NCI-H1930 (cell line): ENCODE results near the gene CALCOCO2.

Source experiments
- DNase-seq, 2 experiments: peaks; one replicate each; lab custom pipeline; 2025; lab: John Stamatoyannopoulos, UW

The CALCOCO2 gene

DNA sequence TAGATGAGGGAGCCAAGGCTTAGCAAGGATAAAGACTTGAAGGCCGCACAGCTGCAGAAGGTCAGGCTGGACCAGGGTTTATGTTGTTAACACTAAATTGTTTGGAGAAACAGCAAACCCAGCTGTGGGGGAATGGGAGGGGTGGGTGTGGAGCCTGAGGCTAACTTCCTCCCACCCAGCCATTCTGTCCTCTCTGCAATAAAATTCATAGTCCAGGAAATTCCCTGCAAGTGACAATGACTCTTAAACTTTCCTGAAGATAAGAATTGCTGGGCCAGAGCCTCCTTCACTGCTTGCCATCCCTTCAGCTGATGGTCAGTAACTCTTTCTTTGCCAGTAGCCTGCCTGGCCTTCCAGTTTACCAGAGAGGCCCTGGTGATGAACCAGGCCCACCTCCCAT is 42.4 kb downstream of the CALCOCO2 start:
- DNase-seq: no peak

GRCh38 chr17:48873696-48874443 is 43.0 kb downstream of the CALCOCO2 start:
- no peak for DNase-seq

DNA sequence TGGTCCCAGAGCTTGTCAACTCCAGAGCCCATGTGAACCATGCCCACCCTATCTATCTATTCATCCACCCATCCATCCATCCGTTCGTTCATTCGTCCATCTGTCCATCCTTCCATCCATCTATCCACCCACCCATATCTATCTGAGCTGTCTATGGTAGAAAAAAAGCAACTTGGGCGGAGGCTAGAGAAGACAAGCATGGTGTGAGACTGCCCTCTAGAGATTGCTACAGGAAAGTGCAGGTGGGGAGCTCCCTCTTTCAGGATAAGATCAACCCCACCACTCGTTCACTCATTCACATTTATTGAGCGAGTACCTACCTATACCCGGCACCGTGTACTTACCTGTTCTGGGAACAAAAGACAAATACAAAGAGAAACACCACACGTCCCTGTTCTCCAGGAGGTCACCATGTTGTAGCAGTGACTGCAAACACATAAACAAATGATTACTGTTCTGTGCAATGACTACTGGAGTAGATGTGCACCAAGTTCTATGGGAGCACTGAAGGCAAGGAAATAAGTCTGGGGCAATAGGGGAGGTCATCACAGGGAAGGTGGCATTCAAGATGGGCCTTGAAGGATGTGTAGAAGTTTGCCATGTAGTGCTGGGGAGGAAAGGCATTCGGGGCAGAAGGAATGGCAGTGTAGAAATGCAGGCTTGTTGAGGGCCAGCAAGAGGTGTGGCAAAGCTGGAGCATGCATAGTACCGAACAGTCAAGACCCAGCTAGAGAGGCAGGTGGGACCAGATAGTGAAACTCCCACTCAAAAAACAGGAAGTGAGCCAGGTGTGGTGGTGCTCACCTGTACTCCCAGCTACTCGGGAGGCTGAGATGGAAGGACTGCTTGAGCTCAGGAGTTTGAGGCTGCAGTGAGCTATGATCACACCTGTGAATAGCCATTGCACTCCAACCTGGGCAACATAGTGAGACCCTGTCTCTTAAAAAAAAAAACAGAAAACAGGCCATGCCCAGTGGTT is 48.4 kb downstream of the CALCOCO2 start:
- peak; percentile 11 to 63 for DNase-seq

DNA sequence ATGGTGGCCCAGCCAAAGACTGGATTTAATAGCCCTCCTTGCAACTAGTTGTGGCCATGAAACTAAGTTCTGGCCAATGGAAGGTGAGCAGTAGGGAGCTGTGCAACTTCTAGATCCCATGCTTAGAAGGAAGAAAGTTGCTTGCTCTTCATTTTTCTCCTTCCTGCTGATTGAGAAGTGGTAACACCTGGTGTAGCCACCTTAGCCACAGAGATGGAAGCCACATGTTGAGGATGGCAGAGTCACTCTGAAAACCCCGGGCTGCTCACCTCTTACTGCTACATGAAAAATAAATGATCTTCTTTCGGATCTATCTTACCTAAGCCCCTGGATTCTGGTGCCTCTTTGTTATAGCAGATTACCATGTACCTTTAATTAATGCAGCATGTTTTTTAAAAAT is 51.4 kb downstream of the CALCOCO2 start:
- no peak for DNase-seq

- no peak for DNase-seq
These were observed 52.3 kb downstream of the CALCOCO2 start for GRCh38 chr17:48883171-48883570.

GRCh38 chr17:48890086-48890485 is 59.3 kb downstream of the CALCOCO2 start:
- DNase-seq: no peak

DNA sequence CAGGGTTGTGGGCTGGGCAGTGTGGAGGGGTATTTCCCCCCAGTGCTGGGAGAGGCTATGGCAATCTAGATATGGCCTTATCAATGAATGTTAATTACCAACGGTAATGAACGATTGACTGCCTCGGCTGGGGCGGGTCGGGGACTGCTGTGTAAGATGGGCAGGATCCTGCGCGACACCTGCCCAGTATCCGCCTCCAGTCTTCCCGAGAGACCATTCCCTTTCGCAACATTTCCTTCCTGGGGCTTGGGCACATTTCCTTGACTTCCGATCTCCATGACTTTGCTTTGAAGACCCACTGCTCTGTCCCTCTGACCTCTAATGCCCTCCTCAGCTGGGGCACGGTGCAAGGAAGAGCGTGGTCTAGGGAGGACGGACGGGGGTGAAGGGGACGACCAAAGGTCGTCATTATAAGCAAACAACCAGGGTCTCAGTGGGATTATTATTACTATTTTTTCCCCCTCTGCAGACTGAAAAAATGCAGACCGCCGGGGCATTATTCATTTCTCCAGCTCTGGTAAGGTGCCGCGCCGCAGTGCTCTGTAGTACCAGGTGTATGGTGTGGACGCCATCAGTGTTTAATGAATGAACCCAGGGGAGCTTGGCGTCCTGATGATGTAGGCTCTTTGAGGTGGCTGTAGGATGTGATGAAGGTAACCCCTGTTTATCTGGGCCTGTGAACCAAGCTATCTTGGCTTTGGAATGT is 62.3 kb downstream of the CALCOCO2 start:
- DNase-seq: no peak

GRCh38 chr17:48893646-48894508 is 63.0 kb downstream of the CALCOCO2 start:
- DNase-seq: no peak

- DNase-seq: no peak
These were observed 64.1 kb downstream of the CALCOCO2 start for GRCh38 chr17:48894886-48895285.

DNA sequence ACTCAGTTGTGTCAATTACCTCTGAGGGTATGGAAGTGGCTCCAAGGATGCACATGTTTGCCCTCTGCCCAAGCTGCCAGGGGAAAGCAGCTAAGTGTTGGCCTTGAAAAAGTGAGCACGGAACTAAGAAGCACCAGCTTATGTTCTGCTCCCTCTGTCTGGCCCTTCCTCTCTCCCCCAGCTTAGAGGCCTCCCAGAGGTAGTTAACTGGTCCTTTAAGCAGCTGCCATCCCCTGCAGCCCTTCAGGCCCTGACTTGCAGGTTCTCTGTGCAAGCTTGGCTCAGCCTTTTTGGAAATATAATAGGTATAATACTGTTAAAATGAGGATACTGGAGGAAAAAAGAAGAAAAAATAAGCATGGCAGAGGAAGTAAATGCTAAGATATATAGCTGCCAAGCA is 70.4 kb downstream of the CALCOCO2 start:
- DNase-seq: no peak

DNA sequence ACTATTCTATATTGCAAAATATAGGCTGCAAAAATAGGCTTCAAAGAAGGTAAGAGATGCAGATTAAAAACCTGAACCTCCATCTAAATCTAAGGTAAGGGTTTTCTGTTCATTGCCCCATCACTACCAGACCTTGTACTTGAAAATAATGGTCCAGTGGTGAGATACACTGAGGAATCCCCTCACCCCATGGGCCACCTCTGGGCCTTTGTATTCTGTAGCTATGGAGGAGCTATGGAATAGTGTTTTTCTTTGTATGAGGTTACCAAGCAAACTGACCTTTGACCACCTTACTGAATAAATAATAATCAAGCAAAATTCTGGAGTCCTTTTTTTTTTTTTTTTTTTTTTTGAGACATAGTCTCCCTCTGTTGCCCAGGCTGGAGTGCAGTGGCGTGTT is 72.6 kb downstream of the CALCOCO2 start:
- no peak for DNase-seq

DNA sequence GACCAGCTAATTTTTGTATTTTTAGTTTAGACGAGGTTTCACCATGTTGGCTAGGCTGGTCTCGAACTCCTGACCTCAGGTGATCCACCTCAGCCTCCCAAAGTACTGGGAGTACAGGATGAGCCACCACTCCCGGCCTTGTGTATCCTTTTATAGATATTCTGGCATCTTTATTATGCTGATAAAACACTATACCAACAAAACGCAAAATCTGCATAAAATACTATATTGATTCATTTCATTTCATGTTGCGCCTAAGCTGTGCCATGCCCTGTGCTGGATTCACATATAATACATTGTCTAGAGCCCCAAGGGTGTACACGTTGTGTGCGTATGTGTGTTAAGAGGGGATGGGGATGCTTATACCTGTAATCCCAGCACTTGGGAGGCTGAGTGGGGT is 73.6 kb downstream of the CALCOCO2 start:
- no peak for DNase-seq

DNA sequence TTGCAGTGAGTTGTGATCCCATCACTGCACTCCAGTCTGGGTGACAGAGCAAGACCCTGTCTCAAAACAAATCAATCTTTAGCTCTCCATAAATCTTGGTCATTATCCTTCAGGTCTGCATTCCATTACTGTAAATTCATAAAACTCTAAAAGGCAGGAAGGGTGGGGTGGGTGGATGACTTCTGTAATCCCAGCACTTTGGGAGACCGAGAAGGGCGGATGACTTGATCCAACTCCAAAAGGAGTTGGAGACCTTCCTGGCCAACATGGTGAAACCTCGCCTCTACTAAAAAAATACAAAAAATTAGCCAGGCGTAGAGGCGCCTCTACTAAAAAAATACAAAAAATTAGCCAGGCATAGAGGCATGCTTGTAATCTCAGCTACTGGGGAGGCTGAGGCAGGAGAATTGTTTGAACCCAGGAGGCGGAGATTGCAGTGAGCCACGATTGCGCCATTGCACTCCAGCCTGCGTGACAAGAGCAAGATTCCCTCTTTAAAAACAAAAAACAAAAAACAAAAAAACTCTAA is 75.2 kb downstream of the CALCOCO2 start:
- DNase-seq: no peak

- no peak for DNase-seq
These were observed 76.8 kb downstream of the CALCOCO2 start for GRCh38 chr17:48907713-48908046.

- peak; percentile 92 to 94 for DNase-seq
These were observed 77.4 kb downstream of the CALCOCO2 start, which contains the start of gene UBE2Z for GRCh38 chr17:48908047-48908843. Gene UBE2Z, plus strand, starts transcription at chr17:48908407. Its CDS starts 97 bp downstream, at chr17:48908504.

- peak; percentile 75 to 76 for DNase-seq
These were observed 78.1 kb downstream of the CALCOCO2 start for GRCh38 chr17:48908853-48909394.

DNA sequence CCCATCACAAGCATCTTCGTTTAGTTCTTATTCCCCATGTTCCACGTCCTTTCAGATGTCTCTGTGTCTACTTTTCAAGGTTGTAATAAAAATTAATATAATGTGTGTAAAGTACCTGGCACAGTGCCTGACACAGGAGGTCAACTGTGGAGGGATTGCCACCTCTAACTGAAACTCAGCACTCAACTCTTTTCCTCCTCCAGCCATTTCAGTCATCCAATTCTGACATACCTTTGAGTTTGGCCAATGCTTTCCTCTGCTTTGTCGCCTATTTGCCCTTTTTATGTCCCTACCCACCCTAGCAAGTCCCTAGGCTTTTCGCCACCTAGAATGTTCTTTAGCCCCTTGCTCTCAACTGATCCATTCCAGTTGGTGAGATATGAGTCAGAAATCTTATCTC is 78.9 kb downstream of the CALCOCO2 start:
- no peak for DNase-seq

GRCh38 chr17:48910370-48910769 is 79.5 kb downstream of the CALCOCO2 start:
- no peak for DNase-seq

DNA sequence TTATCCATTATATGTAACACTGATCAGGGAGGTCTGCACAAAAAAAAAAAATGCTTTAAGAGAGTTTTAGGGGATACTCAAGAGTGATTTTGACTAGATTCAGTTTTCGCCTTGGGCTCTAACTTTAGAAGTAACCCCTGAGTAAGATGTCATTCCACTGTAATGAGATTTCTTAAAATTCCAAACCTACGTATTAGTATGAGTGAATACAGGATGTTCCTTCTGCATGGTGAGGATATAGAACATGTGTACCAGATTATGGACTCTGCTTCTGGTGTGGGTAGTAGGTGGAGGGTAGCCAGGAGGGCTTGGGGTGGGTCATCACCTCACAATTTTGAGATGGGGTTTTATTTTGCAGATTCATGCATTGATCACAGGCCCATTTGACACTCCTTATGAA is 81.6 kb downstream of the CALCOCO2 start:
- DNase-seq: no peak
